HG02588 (cell line): ENCODE data around the gene TRIP12.
"Not testable (repeated sequence)": the region's sequence is repeated elsewhere in the genome, so short reads cannot be mapped to it uniquely, and the experiment has no call there.

Source experiments
- ATAC-seq: cut with Tn5 transposase; IDR thresholded peaks from one replicate; pipeline ENCODE4 v1.9.1; 2021; ENCODE audit warnings: mild to moderate bottlenecking, moderate library complexity; ENCODE audit not compliant: unreplicated experiment

The TRIP12 gene

GRCh38 chr2:229779650-229780049, 142.2 kb downstream of the TRIP12 start:
- ATAC-seq, result no peak

GRCh38 chr2:229777716-229778115, 144.1 kb downstream of the TRIP12 start:
- no peak for ATAC-seq

- no peak for ATAC-seq
These were observed 146.0 kb downstream of the TRIP12 start for GRCh38 chr2:229775614-229776313.

- no peak for ATAC-seq
These were observed 147.6 kb downstream of the TRIP12 start for GRCh38 chr2:229774237-229774636.

GRCh38 chr2:229768235-229768634, 153.6 kb downstream of the TRIP12 start:
- ATAC-seq, result no peak

- no peak for ATAC-seq
These were observed 156.1 kb downstream of the TRIP12 start for GRCh38 chr2:229765721-229766120.

GRCh38 chr2:229761663-229762062, 160.1 kb downstream of the TRIP12 start:
- no peak for ATAC-seq

- not testable (repeated sequence) for ATAC-seq
These were observed 164.3 kb downstream of the TRIP12 start for GRCh38 chr2:229757462-229757861.

GRCh38 chr2:229752970-229753729, 168.7 kb downstream of the TRIP12 start:
- ATAC-seq, result no peak

GRCh38 chr2:229749779-229750178, 172.0 kb downstream of the TRIP12 start:
- no peak for ATAC-seq

- no peak for ATAC-seq
These were observed 172.9 kb downstream of the TRIP12 start for GRCh38 chr2:229748950-229749349.

GRCh38 chr2:229742691-229743090, 179.1 kb downstream of the TRIP12 start:
- not testable (repeated sequence) for ATAC-seq

GRCh38 chr2:229740279-229740678, 181.5 kb downstream of the TRIP12 start:
- ATAC-seq, result no peak

GRCh38 chr2:229738024-229738625, 183.7 kb downstream of the TRIP12 start:
- no peak for ATAC-seq

- no peak for ATAC-seq
These were observed 187.4 kb downstream of the TRIP12 start for GRCh38 chr2:229734410-229734809.

- no peak for ATAC-seq
These were observed 188.1 kb downstream of the TRIP12 start for GRCh38 chr2:229733611-229734245.

GRCh38 chr2:229732897-229733296, 188.9 kb downstream of the TRIP12 start:
- ATAC-seq, result no peak

- ATAC-seq, result no peak
These were observed 189.9 kb downstream of the TRIP12 start for GRCh38 chr2:229731916-229732315.

- no peak for ATAC-seq
These were observed 190.4 kb downstream of the TRIP12 start for GRCh38 chr2:229731363-229731762.

- ATAC-seq, result no peak
These were observed 193.4 kb downstream of the TRIP12 start for GRCh38 chr2:229728370-229728769.

GRCh38 chr2:229726643-229727042, 195.2 kb downstream of the TRIP12 start:
- no peak for ATAC-seq
